NCI-H345 (cell line): ENCODE results near the gene PTPRJ.

Experiments used
- DNase-seq: peaks from one replicate; lab custom pipeline; 2025; lab: John Stamatoyannopoulos, UW

PTPRJ gene

DNA sequence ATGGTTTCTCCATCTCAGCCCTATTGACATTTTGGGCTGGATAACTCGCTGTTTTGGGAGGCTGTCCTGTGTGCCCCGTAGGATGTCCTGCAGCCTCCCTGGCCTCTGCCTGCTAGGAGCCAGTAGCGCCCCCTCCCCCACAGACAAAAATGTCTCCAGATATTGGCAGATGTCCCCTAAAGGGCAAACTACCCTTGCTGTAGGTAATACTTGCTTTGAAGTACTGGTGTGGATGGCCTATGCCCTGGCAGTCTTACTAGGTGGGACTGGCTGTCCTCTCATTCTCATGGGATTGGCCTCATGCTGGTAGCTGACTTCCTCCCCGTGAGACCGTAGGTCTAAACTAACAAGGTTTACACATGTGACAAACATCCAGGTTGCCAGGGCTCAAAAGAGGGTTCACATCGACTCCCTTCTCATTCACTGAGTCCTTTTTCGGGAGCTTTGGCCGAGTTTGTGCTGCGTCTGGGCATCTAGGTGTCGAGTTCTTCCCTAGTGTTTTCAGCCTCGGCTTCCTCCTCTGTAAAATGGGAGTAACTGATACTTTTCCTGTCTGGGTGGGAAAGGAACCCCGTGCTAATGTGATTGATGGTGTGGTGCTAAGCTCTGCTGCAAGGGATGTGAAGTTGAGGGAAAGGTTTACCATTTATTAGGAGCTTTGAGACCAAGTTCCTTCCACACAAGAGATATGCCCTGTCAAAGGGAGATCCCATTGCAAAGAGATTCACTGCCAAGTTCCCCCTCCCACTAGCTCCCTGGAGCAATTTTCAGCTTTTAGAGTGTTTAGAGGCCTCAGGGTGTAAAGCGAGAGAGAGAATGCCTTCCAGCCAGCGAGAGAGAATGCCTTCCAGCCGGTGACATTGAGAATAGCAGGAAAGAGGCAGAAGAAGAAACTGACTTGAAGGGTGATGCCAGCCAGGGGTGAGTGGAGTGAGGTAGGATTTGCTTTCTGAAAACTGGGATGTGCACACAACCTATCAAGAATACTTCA, 17.0 kb downstream of the PTPRJ start:
- no peak for DNase-seq

DNA sequence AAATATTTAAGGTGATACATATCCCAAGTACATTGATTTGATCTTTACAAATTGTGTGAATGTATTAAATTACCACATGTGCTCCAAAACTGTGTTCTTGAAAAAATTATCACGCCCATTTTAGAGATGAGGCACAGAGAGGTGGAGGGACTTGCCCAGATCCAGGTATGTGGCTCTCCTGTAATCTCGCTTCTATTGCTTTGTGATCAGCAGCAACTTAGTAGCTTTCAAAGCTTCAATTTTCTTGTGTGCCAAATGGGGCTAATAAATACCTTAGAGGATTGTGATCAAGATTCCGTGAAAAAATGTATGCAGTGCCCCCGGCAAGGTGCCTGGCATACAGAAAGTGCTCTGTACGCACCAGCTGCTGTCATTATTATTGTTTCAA, 18.0 kb downstream of the PTPRJ start:
- no peak for DNase-seq

- DNase-seq, result no peak
These were observed 18.5 kb downstream of the PTPRJ start for GRCh38 chr11:47998733-47999359.

- no peak for DNase-seq
These were observed 20.1 kb downstream of the PTPRJ start for GRCh38 chr11:48000432-48000831.

GRCh38 chr11:48001438-48002021, 21.2 kb downstream of the PTPRJ start:
- no peak for DNase-seq

DNA sequence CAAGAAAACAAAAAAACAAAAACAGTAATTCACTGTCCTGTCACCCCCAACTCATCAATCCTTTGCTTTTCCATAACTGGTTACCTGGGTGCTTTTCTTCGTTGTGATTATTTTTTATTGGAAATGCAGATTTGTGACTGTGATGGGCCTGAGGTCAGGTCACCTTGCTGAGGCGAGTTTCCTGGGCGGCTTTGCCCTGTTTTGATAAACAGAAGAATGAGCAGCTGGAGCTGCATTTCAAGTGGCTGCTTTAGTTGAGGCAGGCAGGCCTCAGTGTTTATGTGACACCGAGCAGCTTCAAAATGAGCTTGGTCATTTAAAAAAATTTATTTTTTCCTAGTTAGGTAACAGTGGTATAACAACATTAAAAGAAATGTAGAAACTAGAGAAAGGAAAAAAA, 22.2 kb downstream of the PTPRJ start:
- DNase-seq, result no peak

DNA sequence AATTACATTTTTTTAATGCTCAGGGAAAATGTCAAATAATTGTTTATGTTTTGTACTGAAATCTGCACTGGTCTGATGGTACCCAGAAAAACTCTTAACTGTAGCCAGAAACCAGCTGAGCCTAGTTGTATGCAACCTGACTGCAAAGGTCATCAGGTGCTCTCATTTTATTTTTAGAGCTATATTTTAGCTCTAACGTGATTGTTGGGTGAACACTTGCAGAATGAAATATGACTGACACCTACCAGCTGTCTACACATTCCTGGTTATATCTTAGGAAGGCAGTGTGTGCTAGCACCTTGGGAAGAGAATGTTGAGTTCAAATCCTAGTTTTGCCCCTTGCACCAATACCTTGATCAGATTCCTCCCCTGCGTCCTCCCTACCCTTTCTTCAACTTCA, 23.6 kb downstream of the PTPRJ start:
- no peak for DNase-seq

GRCh38 chr11:48004456-48004855, 24.1 kb downstream of the PTPRJ start:
- no peak for DNase-seq

DNA sequence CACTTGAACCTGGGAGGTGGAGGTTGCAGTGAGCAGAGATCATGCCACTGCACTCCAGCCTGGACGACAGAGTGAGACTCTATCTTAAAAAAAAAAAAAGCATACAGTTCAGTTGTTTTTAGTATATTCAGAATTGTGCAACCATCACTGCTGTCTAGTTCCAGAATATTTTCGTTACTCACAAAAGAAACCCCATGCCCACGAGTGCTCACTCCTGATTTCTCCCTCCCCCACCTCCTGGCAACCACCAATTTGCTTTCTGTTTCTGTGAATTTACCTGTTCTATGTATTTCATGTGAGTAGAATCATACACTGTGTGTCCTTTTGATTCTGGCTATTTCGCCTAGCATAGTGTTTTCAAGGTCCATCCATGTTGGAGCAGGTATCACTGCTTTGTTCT, 24.8 kb downstream of the PTPRJ start:
- DNase-seq, result no peak

GRCh38 chr11:48005831-48006270, 25.5 kb downstream of the PTPRJ start:
- DNase-seq, result no peak

GRCh38 chr11:48006301-48006992, 26.1 kb downstream of the PTPRJ start:
- DNase-seq, result no peak

DNA sequence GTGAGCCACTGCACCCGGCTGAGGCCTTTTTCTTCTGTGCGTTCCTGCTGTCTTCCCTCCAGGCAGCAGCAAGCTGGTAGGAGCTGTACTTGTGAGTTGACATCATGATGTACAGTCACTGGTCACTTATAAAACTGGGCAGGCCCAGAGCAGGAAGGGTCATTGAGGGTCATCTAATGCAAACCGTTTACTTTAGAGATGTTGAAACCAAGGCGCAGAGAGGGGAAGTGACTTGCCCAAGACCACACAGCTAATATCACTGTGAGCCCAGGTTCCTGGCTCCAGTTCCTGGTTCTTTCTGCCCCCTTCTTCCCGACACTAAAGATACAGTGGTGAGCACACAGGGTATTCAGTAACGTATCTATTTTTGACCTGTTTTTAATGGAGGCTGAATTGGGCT, 27.3 kb downstream of the PTPRJ start:
- DNase-seq, result no peak

DNA sequence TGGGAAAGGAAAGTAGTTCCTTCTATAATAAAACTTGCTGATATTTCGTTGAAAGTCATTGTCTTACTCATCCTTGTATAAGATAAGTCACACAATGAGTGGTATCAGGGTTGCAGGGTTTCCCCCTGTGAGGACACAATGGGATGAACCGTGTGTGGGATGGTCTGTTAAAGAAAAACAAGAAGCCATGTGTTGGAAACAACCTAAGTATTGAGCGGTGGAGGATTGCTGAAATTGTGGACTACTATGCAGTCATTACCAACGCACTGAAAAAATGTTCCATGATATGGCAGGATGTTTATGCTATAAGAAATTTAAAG, 28.6 kb downstream of the PTPRJ start:
- no peak for DNase-seq

- DNase-seq, result no peak
These were observed 30.9 kb downstream of the PTPRJ start for GRCh38 chr11:48011102-48011797.

DNA sequence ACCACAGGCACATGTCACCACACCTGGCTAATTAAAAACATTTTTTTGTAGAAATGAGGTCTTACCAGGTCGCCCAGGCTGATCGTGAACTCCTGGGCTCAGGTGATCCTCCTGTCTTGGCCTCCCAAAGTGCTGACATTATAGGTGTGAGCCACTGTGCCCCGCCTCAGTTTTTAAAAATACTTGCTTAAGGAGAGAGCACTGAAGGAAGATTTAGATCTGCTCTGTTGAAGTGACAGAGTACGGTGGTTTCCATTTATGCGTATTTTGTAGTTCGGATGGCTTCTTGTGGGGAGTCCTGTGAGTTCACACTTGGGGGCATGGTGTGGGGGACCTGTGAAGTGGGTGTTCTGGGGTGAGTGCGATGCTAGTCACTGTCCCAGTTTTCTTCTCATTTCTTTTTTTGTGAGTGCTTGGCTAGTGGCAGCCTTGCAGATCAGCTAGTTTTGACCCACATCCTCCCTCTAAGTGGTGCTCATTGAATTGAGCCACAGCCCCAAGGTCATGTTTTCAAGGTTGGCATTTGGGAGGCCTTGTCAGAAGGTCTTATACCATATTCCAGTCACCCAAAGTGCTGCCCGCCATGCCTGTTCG, 31.5 kb downstream of the PTPRJ start:
- no peak for DNase-seq

GRCh38 chr11:48013269-48013901, 33.0 kb downstream of the PTPRJ start:
- no peak for DNase-seq

DNA sequence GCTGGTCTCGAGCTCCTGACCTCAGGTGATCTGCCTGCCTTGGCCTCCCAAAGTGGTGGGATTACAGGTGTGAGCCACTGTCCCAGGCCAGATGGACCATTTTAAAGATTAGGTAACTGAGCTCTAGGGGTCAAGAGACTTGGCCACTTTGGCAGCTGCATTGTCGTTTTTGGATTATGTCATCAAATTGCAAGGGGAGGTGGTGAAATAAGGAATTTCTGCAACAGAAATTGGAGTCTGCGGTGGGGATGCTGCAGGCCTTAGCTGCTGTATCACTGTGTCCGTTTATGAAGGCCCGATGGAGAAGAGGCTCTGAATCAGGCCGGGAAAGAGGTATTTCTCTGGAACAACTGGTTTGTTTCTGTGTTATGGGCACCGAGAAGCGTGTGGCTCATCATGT, 34.6 kb downstream of the PTPRJ start:
- DNase-seq, result no peak

GRCh38 chr11:48017105-48017830, 36.9 kb downstream of the PTPRJ start:
- no peak for DNase-seq

DNA sequence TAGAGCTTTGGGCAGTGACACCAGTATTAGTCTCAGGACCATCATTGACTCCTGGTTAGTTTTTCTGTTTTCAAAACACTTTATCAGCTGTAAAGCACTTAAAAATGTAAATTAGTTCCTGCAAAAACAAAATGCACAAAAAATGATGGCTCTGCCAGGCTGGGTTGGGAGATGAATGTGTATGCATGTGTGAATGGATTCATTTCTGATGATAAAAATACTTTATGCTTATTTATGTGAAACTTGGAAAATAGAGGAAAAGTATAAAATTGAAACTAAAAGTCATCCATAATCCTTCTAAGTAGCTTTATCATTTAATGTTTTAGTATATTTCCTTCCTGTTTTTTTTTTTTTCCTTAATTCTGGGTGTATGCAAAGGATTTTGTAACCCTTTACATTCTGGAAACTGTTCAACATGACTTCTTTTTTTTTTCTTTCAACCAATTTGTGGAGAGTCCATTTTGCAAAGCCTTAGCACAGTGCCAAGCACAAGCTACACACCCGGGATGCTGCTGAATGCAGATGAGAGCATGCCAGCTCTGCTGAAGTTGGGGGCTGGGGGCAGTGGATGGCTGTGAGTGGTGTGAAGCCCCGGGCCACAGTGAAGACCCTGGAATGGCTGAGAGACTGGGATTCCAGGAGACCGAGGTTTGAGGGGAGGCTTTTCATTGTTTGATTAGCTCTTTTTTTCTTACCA, 37.6 kb downstream of the PTPRJ start:
- DNase-seq, result no peak
